Raji (cell line): ENCODE results near the gene CCDC86.

ENCODE experiments used
- POLR2A ChIP-seq: IDR thresholded peaks from 2 replicates; pipeline ENCODE4 v1.6.1; 2011; ENCODE audit warnings: low read depth, low read length, control low read depth; ENCODE audit not compliant: insufficient read depth

CCDC86 gene

DNA sequence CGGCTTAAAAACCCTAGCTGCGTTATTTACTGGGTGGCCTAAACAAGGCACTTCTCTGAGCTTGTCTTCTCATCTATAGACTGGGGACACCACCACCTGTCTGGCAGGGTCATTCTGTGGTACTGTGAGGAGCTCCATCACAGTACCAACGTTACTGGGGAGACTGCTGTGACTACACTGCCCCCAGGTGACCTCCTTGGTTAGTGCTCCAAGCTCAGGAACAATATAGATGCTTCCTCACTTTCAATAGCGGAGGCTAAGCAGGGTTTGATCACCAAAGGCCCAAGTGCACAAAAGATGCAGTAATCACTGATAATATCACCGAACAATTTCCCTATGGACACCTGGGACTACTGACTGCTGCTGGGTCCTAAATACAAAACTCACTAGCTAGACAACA, 45.6 kb downstream of the CCDC86 start:
- TF ChIP-seq POLR2A: no peak

GRCh38 chr11:60889869-60890311, 48.0 kb downstream of the CCDC86 start:
- TF ChIP-seq POLR2A: no peak

DNA sequence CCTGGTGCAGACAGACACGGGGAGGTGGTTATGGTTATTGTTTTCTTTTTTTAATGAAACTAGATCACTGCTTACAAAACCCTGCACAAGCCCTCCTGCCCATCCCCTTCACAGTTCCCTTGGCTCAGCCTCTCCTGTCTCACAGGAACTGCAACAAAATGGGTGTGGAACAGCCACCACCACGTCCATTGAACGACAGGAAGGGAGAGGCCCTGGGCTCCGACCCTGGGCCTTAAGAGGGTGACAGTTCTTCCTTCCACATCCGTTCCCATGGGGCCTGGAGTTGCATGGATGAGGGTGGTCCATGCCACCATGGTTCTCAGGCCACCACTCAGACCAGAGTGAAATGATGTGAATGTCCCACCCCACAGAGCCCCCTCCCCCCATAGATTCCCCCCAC, 48.8 kb downstream of the CCDC86 start:
- TF ChIP-seq POLR2A: no peak

DNA sequence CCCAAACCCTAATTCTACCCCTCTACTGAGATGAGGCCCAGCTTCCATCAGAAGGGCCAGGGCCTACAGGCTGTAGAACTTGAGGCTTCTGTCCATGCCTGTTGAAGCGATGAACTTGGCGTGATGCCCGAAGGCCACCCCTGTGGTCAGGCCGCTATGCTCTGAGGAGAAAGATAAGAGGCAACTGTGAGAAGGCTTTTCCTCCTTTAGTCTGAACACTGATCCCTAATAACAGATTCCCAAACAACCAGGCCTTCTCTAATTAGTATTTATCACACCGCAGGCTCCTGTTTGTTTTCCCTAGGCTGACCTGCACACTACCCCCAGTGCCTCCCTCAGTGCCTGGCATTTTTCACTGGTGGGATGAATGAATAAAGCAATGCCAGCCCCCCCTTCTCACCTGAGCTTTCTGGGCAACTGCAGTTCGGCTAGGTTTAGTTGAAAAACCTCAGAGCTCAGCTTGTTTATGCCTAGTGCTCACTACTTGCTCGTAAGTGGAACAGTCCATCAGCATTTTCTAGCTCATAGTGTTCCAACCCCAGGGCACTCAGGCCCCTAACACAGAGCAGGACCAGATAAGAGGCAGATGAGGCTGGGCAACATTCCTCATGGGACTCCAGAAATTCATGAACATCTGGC, 49.3 kb downstream of the CCDC86 start:
- TF ChIP-seq POLR2A: no peak

GRCh38 chr11:60895687-60896086, 53.8 kb downstream of the CCDC86 start:
- no peak for TF ChIP-seq POLR2A

GRCh38 chr11:60897496-60897895, 55.6 kb downstream of the CCDC86 start:
- no peak for TF ChIP-seq POLR2A

DNA sequence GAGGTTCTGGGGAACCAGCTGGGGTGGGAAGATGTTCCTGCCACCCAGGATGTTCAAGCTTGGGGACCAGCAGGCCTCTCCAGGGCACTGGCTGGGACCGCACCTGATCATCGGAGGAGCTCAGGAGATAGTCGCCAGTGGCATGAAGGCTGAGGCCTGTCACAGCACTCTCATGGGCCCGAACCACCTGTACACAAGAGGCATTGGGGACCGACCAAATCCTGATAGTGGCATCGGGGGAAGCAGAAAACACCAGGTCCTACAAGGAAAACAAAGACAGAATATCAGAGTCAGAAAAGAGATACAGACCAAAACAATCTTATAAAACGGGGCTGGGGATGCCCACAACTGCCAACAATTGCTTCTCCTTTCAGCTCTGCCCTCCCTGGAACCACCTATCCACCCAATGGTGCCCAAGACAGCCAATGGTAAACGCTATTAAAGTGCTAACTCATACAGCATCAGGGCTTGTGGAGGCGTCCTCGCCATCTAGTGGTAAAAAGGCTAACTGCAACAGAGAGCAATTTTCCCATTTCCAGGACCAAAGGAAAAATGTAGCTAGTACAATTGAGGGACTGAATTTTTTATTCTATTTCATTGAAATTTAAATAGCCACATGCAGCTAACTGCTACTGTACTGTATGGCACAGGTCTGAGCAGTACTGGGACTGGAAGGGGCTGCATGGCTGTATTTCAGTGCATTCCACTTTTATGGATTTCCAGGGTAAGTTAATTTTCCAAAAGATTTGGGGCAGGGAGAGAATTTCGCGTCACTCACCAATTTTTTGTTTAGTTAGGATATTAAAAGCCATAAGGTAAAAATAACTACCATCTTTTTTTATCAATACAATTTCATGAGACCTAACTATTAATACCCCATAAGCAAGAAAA, 57.4 kb downstream of the CCDC86 start:
- no peak for TF ChIP-seq POLR2A

DNA sequence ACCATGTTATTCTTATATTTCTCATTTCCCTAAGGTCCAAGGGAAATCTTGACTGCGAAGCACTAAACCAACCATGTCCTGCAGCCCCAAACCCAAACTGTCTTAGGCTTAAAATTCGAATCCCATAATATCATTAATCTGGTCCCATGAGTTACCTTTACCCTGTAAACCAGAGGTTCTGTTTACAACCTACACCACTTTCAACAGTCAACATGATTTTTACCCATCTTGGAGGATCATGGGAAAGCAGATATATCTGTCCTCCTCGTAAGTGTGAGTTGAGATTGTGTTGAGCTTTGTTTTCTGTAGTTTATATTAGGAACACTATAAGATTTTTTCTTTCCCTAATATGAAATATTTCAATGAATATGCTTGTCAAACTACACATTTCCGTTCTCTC, 58.1 kb downstream of the CCDC86 start:
- TF ChIP-seq POLR2A: no peak
